ENCODE measurements around the gene INHBB. TPM values are rescaled to one million over a fixed set of nuclear protein-coding genes. Genes with fewer than 3 reads are reported as not detected.

INHBB gene
- total RNA-seq = not detected

DNA sequence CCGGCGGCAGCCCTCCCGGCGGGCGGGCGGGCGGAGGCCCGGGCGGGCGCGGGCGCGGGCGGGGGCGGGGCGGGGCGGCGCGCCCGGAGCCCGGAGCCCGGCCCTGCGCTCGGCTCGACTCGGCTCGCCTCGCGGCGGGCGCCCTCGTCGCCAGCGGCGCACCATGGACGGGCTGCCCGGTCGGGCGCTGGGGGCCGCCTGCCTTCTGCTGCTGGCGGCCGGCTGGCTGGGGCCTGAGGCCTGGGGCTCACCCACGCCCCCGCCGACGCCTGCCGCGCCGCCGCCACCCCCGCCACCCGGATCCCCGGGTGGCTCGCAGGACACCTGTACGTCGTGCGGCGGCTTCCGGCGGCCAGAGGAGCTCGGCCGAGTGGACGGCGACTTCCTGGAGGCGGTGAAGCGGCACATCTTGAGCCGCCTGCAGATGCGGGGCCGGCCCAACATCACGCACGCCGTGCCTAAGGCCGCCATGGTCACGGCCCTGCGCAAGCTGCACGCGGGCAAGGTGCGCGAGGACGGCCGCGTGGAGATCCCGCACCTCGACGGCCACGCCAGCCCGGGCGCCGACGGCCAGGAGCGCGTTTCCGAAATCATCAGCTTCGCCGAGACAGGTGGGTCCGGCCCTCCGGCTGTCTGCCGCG is at the start of gene INHBB:
TSS of gene INHBB (plus strand) at position 111 of the 641 bp plus-strand sequence. CDS start at position 164, 53 bp downstream.
- peak; percentile 14 for ATAC-seq
- Mint-ChIP-seq H3K9me3 (ENCODE audit: low read depth) (no peaks in the 10 kb centered on the region), H3K4me3 (peak within 1 kb of the TSS; percentile 48), H3K36me3 (peaks cover 2% of the 10 kb centered on the region), H3K4me1 (peaks cover 16% of the 10 kb centered on the region), H3K27ac (no peak within 1 kb of the TSS), H3K27me3 (peaks cover 66% of the 10 kb centered on the region)
- CTCF ChIA-PET = no interaction called here
- no peak for DNase-seq

DNA sequence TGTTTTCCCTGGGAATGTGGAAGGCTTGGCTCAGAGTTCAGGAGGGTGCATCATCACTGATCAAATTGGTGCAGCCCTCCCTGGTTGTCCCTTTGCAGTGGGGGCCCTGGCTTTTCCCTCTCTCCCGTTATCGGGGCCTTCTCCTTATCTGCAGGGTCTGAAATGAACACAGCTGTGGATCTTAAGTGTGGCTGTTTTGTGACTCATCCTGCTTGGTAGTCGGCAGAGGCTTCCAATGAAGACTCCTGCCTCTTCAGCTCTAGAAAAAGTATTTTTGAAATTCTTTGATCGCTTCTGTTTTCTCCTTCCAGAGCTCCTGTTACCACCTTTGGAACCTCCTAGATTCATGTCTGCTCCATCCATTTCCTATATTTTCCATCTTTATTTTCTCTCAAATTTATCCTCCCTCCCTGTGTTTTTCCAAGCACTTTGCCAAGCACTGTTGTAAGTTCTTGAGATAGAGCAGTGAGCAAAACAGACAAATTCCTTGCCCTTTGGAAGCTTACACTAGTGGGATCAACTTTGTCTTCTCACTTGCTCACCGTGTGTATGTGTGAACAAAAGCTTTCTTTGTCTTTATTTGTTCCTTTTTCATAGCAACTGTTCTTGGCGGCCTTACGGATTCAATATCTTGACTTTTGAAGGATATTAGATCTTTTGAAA is 47.6 kb upstream of the INHBB start:
- Mint-ChIP-seq H3K4me3 (no peak overlapping the region), H3K9me3 (ENCODE audit: low read depth) (no peaks in the 10 kb centered on the region), H3K4me1 (peaks cover 11% of the 10 kb centered on the region), H3K27me3 (no peaks in the 10 kb centered on the region), H3K27ac (no peak overlapping the region), H3K36me3 (peaks cover 21% of the 10 kb centered on the region)
- no peak for DNase-seq
- CTCF ChIA-PET = interaction anchor here (1.1 to 1.2 kb wide), 2 partner anchors 15 kb away, joined by 3 to 5 read pairs; no protein-coding TSS in a partner anchor
- ATAC-seq = no peak

DNA sequence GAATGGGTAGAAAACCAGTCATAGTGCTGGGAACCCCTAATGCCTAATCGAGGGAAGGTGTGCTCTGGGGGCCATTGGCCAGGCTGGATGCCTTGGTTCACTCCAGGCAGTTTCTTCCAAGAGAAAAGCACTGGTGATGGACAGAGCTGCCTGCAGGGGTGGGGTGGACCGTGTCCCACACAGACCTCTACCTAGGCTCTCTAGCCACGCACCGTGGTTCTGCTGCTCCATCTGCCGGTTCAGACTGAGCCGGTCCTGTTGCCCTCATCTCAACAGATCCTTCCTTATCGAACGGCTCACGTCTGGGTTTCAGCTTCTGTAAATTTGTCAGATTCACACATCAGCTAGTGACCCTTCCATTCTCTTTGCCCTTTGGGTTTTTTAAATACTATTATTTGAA is 46.9 kb upstream of the INHBB start:
- Mint-ChIP-seq H3K36me3 (peaks cover 14% of the 10 kb centered on the region), H3K4me1 (peaks cover 7% of the 10 kb centered on the region), H3K27ac (no peak overlapping the region), H3K9me3 (ENCODE audit: low read depth) (no peaks in the 10 kb centered on the region), H3K4me3 (no peak overlapping the region), H3K27me3 (no peaks in the 10 kb centered on the region)
- DNase-seq (no peak), ATAC-seq (no peak)
- CTCF ChIA-PET = interaction anchor here (1.1 kb wide), 1 partner anchor 14 kb away, joined by 3 read pairs; no protein-coding TSS in a partner anchor

DNA sequence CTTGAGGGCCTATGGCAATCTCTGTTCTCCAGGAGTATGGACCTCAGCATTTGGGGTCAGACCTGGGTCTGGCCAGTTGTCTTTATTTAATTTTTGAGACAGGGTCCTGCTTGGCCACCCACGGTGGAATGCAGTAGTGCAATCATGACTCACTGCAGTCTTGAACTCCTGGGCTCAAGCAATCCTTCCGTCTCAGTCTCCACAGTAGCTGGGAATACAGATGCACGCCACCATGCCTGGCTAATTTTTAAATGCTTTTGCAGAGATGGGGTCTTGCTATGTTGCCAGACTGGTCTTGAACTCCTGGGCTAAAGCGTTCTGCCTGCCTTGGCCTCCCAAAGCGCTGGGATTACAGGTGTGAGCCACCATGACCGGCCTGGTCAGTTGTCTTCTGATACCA is 46.4 kb upstream of the INHBB start:
- no peak for DNase-seq
- Mint-ChIP-seq H3K4me3 (no peak overlapping the region), H3K27ac (no peak overlapping the region), H3K27me3 (no peaks in the 10 kb centered on the region), H3K4me1 (peaks cover 7% of the 10 kb centered on the region), H3K36me3 (peaks cover 10% of the 10 kb centered on the region), H3K9me3 (ENCODE audit: low read depth) (no peaks in the 10 kb centered on the region)
- ATAC-seq = no peak
- CTCF ChIA-PET = interaction anchor here (1.1 kb wide), 1 partner anchor 14 kb away, joined by 3 read pairs; no protein-coding TSS in a partner anchor

DNA sequence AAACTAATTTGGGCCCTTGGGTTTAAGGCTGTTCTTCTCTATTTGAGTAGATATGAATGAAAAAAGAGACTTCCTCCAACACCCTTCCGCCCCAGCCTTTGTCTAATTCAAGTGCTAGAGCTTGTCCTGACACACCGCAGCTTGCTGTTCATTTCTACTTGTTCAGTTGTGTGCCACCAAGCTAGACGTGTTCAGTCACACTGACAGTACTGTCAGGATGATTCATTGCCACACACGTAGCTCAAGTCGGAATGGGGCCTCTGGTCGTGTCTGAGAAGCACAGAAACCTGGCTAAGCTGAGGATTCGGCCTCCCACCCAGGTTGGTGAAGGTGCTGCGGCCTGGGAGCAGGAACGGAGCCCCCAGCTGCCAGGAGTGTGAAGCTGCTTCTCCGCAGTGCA is 45.6 kb upstream of the INHBB start:
- Mint-ChIP-seq H3K4me1 (peaks cover 7% of the 10 kb centered on the region), H3K27me3 (no peaks in the 10 kb centered on the region), H3K27ac (no peak overlapping the region), H3K9me3 (ENCODE audit: low read depth) (no peaks in the 10 kb centered on the region), H3K36me3 (peaks cover 9% of the 10 kb centered on the region), H3K4me3 (no peak overlapping the region)
- no peak for ATAC-seq
- CTCF ChIA-PET = interaction anchor here (1.2 to 3.5 kb wide), 2 partner anchors 9 to 12 kb away, joined by 3 to 25 read pairs; no protein-coding TSS in a partner anchor
- DNase-seq = no peak

DNA sequence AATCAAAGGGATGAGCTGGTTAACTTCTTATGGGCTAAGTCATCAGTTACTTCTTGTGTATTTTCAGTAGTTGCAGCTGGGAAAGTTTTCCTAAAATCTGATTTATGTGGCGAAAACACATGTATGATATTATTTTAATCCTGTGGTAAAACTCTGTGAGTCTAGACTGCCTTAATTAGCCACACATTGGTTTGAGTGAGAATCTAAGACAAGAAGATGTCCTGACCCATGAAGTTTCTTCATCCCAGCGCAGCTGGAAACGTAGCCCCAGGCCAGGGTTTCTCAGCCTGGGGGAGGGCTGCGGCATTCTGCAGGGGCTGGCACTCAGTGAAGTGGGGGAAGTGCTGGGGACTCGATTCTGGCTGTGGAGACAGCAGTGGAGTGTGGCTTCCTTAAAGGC is 44.7 kb upstream of the INHBB start:
- Mint-ChIP-seq H3K27me3 (no peaks in the 10 kb centered on the region), H3K4me3 (no peak overlapping the region), H3K27ac (no peak overlapping the region), H3K4me1 (peaks cover 10% of the 10 kb centered on the region), H3K36me3 (peaks cover 7% of the 10 kb centered on the region), H3K9me3 (ENCODE audit: low read depth) (no peaks in the 10 kb centered on the region)
- no peak for DNase-seq
- CTCF ChIA-PET = interaction anchor here (1.2 to 3.5 kb wide), 2 partner anchors 8 to 11 kb away, joined by 3 to 25 read pairs; no protein-coding TSS in a partner anchor
- no peak for ATAC-seq

DNA sequence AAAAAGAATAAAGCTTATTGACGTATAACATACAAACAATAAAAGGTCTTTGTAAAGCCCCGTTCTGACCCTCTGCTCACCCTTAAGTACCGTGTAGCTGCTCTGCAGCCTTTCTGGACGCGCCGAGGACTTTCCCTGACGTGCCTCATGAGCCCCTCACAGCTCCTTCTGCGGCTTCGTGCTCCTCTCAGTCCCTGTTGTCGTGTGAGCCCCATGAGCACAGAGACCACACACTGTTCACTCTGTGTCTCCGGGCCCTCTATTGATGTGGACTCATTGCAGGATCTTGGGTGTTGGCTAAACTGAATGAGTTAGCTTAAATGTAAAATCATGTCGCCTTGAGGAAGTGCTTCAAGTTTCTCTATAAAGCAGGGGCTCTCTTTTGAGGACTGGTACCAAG is 43.6 kb upstream of the INHBB start:
- CTCF ChIA-PET = interaction anchor here (0.7 to 3.5 kb wide), 5 partner anchors 10 to 127 kb away, joined by 3 to 25 read pairs (median 4); no protein-coding TSS in a partner anchor
- H3K36me3 Mint-ChIP-seq = peaks cover 4% of the 10 kb centered on the region
- no peak for DNase-seq
- H3K4me1 Mint-ChIP-seq = peaks cover 10% of the 10 kb centered on the region
- H3K27me3 Mint-ChIP-seq = no peaks in the 10 kb centered on the region
- ATAC-seq = no peak
- no peaks in the 10 kb centered on the region for H3K9me3 Mint-ChIP-seq (ENCODE audit: low read depth)
- H3K27ac Mint-ChIP-seq = no peak overlapping the region
- H3K4me3 Mint-ChIP-seq = no peak overlapping the region

DNA sequence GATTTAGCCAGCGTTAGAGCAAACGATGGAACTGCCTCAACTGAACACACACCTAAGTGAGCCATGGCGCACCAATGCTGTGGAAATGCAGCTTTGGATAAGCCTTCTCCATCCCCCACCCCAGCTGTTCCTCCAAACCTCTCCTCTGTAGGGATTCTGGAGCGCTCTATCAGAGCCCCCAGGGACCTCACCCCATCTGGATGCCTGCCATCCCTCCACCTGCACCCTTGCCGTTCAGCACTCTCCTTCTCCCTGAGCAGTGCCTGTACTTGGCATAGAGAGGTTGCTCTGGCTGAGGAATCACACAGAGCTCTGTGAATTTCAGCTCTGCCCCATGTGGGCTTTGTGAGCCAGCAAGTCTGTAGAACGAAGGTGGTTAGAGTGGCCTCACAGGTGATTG is 42.8 kb upstream of the INHBB start:
- Mint-ChIP-seq H3K9me3 (ENCODE audit: low read depth) (no peaks in the 10 kb centered on the region), H3K4me1 (peaks cover 10% of the 10 kb centered on the region), H3K36me3 (peaks cover 4% of the 10 kb centered on the region), H3K27me3 (no peaks in the 10 kb centered on the region), H3K4me3 (no peak overlapping the region), H3K27ac (no peak overlapping the region)
- no peak for DNase-seq
- ATAC-seq = no peak
- CTCF ChIA-PET = interaction anchor here (1.0 to 3.5 kb wide), 4 partner anchors 9 to 128 kb away, joined by 3 to 25 read pairs (median 4); no protein-coding TSS in a partner anchor

DNA sequence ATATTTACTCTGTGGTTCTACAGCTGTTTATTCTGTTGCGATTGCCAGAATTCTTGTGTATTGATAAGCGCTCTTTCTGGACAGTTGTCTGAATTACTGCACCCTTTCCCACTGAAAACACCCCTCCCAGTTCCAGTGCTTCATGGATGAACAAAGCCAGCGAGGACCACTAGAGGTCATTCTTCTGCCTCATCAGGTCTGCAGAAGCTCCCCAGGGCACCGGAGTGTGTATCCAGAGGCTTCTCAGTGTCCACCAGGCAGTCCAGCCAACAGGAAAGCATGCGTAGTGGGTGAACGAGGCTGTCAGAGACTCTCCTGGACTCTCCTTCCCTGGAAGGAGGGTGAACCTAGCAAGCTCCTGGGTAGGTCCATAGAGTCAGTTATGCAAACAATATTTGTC is 40.6 kb upstream of the INHBB start:
- no peaks in the 10 kb centered on the region for H3K9me3 Mint-ChIP-seq (ENCODE audit: low read depth)
- H3K4me1 Mint-ChIP-seq = peaks cover 11% of the 10 kb centered on the region
- CTCF ChIA-PET = interaction anchor here (1.7 kb wide), 1 partner anchor 8 kb away, joined by 6 read pairs; no protein-coding TSS in a partner anchor
- no peak overlapping the region for H3K27ac Mint-ChIP-seq
- ATAC-seq (no peak), DNase-seq (no peak)
- H3K27me3 Mint-ChIP-seq = no peaks in the 10 kb centered on the region
- H3K36me3 Mint-ChIP-seq = peaks cover 3% of the 10 kb centered on the region
- no peak overlapping the region for H3K4me3 Mint-ChIP-seq

DNA sequence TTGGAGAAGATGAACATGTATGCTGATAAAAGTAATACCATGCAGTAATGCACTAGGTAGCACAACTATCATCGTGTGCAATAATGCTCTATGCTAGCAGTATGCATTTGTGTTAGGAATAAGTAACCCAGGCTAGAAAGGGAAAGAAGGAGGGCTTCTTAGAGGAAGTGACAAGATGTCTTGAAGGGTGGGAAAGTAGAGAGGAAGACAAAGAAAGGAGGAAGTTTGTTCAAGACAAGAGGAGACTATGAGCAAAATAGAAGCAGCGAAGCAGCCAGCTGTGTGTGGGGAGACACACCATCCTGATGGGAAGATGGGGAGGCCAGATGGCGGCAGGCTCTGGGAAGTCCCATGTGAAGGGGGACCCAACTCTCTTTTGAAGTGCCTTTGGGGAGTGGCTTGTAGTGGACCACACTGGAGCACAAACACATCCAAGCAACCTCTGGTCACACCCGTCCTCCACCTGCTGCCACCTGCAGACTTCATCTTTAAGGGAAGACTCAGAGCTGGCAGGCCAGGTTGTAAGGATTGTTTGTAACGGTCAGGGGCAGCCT is 39.9 kb upstream of the INHBB start:
- peaks cover 15% of the 10 kb centered on the region for H3K4me1 Mint-ChIP-seq
- CTCF ChIA-PET = no interaction called here
- no peak overlapping the region for H3K27ac Mint-ChIP-seq
- DNase-seq (no peak), ATAC-seq (no peak)
- no peaks in the 10 kb centered on the region for H3K9me3 Mint-ChIP-seq (ENCODE audit: low read depth)
- no peaks in the 10 kb centered on the region for H3K27me3 Mint-ChIP-seq
- H3K36me3 Mint-ChIP-seq = peaks cover 3% of the 10 kb centered on the region
- no peak overlapping the region for H3K4me3 Mint-ChIP-seq

DNA sequence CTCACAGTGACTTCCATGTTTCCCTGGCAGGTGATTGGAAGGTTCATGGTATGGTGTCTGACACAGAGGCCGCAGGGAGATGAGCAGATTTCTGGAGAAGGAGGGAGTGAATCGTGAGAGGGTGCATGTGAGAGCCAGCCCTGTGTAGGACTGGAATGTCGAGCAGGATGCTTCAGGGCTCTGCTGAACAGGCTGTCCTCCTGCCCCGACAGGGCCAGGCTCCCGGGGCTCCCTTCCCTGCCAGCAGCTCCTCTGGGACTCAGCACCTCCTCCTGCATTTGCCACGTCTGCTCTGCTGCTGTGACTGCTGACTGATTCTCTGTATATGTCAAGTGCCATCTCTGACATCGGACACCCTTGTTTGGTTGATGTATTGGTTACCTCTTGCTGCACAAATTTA is 38.5 kb upstream of the INHBB start:
- Mint-ChIP-seq H3K4me3 (no peak overlapping the region), H3K27me3 (no peaks in the 10 kb centered on the region), H3K4me1 (peaks cover 12% of the 10 kb centered on the region), H3K36me3 (peaks cover 3% of the 10 kb centered on the region), H3K27ac (no peak overlapping the region), H3K9me3 (ENCODE audit: low read depth) (no peaks in the 10 kb centered on the region)
- no peak for DNase-seq
- CTCF ChIA-PET = no interaction called here
- no peak for ATAC-seq

DNA sequence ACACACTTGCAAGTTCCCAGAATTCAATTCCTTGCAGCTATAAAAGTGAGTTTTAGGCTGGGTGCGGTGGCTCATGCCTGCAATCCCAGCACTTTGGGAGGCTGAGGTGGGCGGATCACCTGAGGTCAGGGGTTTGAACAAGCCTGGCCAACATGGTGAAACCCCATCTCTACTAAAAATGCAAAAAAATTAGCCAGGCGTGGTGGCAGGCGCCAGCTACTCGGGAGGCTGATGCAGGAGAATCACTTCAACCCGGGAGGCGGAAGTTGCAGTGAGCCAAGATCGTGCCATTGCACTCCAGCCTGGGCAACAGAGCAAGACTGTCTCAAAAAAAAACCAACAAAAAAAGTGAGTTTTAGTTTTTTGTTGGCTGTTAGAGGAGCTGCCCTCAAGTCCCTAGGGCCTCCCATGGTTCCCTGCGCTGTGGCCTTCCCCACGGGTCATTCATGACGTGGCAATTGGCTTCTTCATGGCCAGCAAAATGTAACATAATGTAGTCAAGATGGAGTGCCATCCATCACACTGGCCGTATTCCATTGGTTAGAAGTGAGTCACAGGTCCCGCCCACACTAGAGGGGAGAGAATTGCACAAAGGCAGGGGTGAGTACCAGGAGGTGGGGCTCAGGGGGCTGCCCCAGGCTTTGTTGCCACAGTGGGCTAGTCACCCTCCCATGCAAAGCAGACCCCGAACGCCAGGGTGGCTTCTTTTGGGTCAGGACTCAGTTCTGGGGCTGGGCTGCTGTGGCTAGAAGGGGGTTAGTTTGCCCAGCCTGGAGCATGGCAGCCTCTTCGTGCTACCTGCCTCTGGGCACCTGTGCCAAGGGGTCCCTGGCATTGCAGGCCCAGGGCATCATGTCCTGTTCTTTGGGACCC is 37.7 kb upstream of the INHBB start:
- Mint-ChIP-seq H3K27ac (no peak overlapping the region), H3K9me3 (ENCODE audit: low read depth) (no peaks in the 10 kb centered on the region), H3K27me3 (no peaks in the 10 kb centered on the region), H3K4me3 (no peak overlapping the region), H3K4me1 (peaks cover 15% of the 10 kb centered on the region), H3K36me3 (peaks cover 3% of the 10 kb centered on the region)
- CTCF ChIA-PET = interaction anchor here (7.0 kb wide), 1 partner anchor 132 kb away, joined by 93 read pairs; no protein-coding TSS in a partner anchor
- DNase-seq (no peak), ATAC-seq (no peak)

DNA sequence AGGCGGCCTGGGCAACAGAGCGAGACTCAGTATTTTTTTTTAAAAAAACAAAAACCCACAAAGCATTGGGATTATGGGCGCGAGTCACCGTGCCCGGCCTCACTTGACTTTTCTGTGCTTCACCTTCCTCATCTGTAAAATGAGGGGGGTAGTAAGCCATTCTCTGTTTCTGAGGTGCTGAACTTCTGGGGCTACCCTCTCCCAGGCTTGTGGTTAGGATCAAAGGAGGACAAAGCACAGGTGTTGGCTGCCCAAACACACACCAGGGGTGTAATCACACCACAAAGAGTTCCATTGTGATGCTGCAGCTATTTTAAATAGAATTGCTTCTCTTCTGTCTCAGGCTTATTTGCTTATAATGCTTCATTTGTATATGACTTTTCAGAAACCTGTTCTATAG is 35.8 kb upstream of the INHBB start:
- Mint-ChIP-seq H3K4me1 (peaks cover 33% of the 10 kb centered on the region), H3K36me3 (peaks cover 3% of the 10 kb centered on the region), H3K9me3 (ENCODE audit: low read depth) (no peaks in the 10 kb centered on the region), H3K4me3 (no peak overlapping the region), H3K27ac (no peak overlapping the region), H3K27me3 (peaks cover 5% of the 10 kb centered on the region)
- ATAC-seq (no peak), DNase-seq (no peak)
- CTCF ChIA-PET = interaction anchor here (1.2 to 7.0 kb wide), 3 partner anchors 9 to 134 kb away, joined by 3 to 93 read pairs (median 3); no protein-coding TSS in a partner anchor

All from activated CD8-positive, alpha-beta memory T cell treated with anti-CD3 and anti-CD28 coated beads, Interleukin-2, amount 10 ng/mL, durations not matched to agents 7 days and 5 days (primary cell).